SHP77 treated with DMSO at 0.1 percent for 48 hours (cell line): ENCODE measurements around the gene PFKP.
"Not testable (repeated sequence)": the region's sequence is repeated elsewhere in the genome, so short reads cannot be mapped to it uniquely, and the experiment has no call there.

Source experiments
- DNase-seq: peaks from one replicate; lab custom pipeline; 2025; lab: John Stamatoyannopoulos, UW

The PFKP gene

DNA sequence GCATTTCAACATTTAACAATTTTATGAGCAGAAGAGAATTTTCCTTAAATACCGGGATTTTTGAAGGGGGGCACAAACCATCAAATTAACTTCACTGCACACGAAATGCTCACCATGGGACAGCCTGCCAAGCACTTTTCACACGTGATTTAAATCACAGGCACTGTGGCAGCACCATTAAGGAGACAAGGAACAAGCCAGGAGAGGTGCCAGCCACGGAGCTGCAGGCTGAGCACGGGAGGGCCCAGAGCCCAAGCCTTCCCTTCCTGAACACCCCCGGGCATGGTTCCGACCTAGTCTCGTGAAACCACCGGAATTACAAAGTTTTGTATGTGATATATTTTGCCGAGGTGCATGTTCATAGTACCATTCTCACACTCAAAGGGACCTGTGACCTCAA lies 91.8 kb downstream of the PFKP start:
- DNase-seq, result no peak

DNA sequence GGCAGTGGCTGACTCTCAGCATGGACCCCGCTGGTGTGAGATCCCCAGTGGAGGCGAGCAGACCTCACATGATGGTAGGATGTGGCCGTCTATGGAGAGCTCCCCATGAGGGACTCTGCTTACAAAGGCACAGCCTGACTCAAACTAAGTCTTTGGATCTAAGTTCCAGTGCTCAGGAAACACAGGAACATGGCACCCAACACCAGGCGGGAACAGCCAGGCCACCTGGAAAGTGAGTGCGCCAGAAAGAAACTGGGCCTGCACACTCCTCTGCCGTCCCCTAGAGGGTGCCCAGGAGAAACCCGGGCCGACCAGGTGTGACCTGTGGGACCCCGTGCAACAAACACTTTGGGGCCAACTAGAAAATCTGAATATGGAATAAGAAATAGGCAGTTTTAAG lies 95.2 kb downstream of the PFKP start:
- DNase-seq, result no peak

DNA sequence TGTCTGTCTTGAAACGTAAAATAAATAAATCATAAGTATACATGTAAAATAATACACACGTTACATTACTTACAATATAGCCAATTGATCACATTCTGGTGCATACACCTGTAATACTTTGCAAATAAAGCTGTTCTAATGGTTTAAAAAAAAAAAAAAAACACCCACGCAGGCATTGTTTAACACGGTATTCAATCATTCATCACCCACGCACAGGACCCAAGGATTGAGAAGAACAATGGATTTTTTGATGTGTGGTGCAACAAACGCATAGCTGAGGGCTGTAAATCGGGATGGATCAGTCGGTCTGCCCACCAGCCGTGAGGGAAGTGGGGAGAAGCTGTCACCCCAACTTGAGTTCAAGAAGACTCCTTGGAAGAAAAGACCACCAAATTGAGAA lies 96.5 kb downstream of the PFKP start:
- no peak for DNase-seq

DNA sequence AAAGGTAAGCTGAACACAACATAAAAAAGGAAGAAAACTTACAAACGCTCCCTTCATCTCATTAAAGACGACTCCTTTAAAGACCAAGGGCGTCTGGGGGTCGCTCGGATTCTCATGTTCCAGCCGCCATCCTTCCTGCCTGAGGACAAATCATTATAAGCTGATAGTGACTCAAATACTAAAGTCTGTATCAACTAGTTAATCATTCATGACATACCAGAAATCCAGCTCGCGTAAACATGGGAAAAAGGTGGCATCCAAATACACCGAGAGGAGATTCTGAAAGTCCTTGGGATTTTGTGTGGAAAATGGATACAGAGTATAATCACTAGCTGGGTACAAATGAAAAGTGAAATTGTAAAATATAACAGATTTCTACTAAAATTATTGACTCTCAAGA lies 97.8 kb downstream of the PFKP start:
- DNase-seq, result no peak

DNA sequence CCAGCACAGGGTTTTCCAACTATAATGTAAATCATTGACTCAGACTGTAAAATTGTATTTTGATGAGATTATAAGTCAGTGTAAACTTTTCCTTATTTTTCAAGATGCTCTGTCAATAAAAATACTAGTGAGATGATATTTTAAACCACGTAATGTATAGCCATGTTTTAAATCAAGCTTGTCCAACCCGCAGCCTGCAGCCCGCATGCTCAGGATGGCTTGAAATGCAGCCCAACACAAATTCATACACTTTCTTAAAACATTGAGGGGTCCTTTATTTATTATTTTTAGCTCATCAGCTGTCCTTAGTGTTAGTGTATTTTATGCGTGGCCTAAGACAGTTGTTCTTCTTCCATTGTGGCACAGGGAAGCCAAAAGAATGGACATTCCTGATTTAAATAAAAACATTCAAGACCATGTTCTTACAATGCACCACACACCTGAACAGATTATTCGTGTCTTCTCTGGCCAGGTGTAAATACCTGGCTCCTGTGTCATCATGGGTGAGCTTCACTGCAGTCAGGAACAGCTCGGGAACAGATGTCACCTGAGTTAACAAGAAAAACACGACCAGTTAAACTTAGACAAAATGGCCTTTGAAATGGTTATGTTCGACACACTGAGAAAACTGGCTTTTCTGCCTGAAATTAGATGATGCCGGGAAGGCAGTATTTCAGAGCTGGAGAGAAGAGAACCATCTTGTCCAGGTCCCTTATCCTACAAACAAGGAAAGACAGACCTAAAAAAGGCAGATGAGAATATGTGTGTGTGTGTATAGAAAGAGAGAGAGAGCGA lies 99.3 kb downstream of the PFKP start:
- no peak for DNase-seq

DNA sequence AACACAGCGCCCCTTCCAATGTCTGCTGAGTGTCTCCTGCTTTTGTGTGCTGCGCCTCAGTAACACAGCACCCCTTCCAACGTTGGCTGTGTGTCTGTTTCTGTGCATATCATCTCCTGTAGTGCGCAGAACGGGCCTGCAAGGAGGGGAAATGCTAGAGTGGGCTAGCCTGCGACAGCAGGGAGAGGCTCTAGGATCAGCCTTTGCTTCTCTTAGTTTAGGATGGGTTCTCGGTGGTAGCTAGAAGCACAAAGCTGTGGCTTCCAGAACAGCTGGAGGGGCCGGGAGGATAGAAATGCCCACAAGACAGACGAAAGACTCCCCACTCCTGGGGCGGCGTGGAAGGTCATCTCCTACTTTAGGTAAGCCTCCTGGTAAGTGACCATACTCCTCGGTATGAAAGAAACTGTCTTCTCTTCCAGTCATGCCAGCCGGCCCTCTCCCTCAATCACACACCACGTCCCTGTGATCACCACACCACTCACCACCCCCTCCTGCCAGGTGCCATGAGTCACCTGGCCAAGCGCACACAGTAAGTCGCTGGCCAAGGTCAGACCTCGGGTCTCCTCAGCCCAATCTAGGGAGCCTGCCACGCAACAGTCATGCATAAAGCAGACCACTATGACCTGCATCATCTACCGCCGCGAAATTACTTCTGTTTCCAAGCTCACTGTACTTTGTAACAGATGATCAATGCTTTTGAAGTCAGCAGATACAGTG lies 100.4 kb downstream of the PFKP start:
- no peak for DNase-seq

DNA sequence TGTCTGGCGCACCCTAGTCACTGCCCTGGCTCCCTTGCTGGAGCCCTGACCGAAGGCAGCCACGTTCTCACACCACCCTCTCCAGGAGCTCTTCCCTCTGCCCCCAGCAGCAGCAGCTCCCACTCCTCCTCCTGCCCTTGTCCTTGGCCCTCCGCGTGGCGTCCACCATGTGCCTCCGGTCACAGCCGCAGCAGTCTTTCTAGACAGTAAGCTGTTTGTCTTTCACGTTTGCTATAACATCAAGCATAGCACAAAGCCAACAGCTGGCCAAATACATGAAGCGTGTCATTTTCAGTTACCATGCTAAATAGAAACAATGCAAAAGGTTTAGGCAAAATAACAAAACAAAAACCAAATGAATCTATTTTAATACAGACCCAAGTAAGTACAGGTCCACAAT lies 101.9 kb downstream of the PFKP start:
- no peak for DNase-seq

DNA sequence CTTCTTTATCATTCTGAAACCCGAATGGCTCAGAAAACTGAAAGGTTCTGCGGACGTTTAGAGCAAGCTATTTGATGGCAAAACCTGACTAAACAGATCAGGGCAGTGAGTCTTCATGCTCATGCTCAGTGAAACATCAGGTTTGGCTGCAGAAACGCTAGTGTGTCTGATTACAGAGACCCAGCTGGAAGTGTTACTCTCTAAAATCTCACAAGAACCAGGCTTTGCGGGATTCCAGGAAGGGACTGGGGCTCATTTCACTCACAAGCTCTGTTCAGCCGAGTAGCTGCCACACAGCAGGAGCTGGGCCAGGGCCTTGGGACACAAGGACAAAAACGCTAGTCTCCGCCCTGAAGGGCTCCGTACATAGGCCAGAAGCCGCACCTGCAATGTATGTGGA lies 102.3 kb downstream of the PFKP start:
- no peak for DNase-seq

DNA sequence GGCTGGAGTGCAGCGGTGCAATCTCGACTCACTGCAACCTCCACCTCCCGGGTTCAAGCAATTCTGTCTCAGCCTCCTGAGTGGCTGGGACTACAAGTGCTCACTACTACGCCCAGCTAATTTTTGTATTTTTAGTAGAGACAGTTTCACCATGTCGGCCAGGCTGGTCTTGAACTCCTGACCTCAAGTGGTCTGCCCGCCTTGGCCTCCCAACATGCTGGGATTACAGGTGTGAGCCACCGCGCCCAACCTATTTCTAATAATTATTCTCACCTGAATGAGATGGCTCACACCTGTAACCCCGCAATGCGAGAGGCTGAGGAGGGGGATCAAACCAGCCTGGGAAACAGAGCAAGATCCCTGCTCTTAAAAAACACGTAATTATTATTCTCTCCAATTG lies 104.1 kb downstream of the PFKP start:
- not testable (repeated sequence) for DNase-seq

DNA sequence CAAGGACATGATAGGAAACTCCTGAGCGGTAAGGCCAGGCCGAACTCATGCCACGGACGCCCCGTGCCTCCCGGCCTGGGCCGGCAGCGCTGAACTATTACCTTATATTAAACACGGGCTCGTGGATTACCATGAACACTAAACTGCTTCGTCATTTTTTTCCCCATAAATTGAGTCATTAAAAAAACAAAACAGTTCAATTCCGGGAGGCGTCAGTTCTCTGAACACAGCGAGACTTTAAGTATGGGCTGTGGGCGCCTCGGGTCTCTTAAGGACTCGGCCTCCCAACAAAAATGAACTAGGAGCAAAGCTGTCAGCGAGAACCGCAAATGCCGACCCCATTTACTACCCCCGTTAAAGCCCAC lies 104.7 kb downstream of the PFKP start:
- DNase-seq, result no peak

DNA sequence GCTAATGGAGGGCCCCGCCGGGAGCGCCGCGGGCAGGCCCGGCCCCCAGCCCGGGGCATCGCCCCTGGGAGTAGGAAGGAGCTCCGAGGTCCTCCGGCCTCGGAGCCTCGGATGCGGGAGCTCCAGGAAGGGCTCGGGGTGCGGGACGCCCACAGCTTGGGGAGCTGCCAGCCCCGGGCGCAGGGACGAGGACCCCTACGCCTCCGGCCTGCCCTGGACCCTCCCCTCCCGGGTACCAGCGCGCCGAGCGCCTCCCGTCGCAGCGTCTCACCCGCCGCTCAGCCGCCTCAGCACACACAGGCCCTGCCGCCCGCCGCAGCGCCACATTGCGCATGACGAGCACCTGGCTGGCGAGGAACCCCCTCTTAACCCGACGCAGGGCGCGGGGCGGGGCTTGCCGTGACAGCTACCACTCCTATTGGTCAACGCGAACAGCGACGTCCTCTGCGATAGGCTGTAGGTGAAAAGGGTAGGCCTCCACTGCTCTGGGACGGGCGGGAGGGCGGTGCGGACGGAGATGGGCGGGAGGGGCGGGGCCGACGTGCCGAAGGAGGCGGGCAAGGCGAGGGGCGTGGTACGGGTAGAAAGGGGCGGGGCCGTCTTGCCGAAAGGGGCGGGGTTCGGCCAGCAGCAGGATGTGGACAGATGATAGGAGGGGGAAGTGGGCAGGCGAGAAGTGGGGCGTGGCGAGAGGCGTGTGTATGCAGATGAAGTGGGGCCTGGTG lies 105.3 kb downstream of the PFKP start, which contains the start of gene PITRM1:
Gene PITRM1, minus strand, starts transcription at position 337 of the 725 bp plus-strand sequence. Its CDS starts 10 bp downstream, at position 327.
- DNase-seq, result peak; percentile 87

DNA sequence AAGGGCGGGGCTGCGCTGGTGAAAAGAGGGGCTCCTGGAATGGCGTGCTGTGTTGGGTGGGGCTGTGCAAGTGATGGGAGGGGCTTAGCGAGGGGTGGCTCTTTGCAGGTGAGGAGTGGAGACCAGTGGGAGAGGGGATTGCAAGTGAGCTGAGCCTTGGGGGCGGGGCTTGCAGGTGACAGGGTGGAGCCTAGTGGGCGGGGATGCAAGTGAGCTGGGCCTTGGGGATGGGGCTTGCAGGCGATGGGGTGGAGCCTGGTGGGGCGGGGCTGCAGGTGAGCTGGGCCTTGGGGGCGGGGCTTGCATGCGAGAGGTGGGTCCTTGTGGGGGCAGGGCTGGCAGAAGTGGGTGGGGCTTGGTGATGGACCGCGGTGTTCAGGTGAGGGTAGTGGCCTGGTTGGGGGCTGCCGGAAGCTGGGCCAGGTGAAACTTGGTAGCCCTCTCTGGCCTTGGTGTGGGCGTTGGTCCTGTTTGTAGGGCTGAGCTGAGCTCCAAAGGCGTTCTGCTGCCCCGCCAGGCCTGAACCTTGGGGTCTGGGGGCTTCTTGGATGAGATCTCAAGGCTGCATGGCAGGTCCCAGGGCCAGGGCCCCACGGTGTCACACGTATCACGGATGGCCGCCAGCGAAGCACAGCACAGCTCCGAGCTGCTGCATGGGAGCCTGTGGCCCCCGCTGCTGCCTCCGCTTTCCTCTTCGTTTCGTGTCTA lies 106.0 kb downstream of the PFKP start:
- DNase-seq, result peak; percentile 59

DNA sequence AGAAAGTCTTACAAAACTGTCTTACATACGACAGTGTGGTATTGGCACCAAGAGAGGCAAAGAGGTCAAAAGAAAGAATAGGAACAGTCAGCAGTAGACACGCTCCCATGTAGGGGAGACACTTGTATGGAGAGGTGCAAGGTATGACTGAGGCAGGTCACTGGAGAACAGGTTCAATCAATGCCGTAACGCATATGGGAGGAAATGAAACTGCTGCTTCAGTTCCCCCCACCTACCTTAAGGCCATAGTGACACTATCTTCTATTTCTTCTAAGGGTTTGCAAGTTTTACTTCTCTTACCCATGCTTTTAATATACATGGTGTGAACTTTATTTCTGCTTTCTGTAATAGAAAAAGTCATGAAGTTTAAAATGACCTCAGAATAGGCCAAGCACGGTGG lies 110.7 kb downstream of the PFKP start:
- DNase-seq, result no peak

DNA sequence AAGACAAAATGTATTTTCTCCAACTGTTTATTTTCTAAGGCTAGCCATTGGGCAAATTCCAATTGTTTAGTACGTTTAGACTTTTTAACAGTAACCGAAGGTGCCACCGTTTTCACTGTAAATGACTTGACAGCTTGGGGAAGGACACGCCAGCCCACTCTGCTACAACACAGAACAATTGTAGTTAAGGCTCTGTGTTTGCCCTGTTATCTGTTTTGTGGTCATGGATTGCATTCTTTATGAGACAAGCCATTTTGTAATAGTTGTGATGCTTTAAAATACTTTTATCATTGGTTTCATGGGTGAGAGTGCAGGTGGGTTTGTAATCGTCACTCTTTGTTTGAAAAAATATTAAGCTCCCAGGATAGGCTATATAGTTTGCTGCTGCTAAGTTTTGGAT lies 111.8 kb downstream of the PFKP start:
- no peak for DNase-seq

DNA sequence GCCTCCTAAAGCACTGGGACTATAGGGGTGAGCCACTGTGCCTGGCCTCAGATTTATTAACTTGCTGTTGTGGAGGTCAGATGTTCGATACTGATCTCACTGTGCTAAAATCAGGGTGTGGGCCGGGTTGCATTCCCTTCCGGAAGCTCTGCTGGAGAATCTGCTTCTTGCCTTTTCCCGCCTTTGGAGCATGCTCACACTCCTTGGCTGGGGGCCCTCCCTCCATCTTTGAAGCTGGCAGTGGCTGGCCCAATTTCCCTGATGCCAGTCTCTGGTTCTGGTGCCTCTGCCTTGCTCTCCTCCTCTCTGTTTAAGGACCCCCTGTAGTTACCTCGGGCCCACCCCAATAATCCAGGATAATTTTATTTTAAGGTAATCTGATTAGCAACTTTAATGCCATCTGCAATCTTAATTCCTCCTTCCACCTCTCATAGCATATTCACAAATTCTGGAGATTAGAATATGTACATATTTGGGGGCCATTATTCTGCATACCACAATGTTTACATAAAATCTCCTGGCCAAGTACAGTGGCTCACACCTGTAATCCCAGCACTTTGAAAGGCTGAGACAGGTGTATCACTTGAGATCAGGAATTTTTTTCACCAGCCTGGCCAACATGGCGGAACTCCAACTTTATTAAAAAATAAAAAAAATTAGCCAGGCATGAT lies 113.1 kb downstream of the PFKP start:
- no peak for DNase-seq

DNA sequence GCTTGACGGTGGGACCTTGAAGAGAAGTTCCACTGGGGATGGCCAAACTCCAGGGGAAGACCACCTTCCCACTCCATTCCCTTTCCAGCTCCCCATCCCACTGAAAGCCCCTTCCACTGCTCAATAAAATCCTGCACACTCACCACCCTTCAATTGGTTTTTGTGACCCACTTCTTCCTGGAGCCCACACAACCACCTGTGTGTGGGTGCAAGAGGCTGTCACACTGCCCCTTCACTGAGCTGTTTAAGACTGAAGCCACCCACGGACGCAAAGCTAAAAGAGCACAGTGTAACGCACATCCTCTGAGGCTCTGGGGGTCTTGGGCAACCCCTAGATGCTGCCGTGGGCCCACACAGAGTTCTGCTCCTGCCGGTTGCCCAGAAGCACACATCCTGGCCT lies 118.0 kb downstream of the PFKP start:
- DNase-seq, result no peak

DNA sequence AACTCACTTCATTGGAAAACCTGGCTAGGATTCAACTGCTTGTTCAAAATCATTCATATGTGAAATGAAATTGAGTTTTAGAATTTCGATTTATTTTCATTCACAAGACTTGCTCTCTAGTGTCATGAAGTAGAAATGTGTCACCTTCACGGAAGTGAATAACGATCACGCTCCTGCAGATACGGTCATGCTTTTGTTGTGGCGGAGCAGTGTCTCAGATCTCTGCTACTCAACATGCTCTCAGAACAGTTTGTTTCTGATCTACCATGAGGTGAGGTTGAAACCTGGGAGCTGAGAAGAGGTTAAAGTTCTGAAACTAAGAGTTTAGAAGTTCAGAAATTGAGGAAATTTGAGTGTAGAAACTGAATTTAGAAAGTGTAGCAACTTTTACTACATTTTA lies 119.0 kb downstream of the PFKP start:
- DNase-seq, result no peak
